LNCAP (cell line): Measurements from ENCODE around the gene HIBADH.

ENCODE experiments used
- TF ChIP-seq, protein P1 (sequence below): fragments of 450-650 bp; IDR thresholded peaks from 2 replicates; pipeline ENCODE4 v1.5.1; 2017; ENCODE audit warnings: mild to moderate bottlenecking

Gene HIBADH

DNA sequence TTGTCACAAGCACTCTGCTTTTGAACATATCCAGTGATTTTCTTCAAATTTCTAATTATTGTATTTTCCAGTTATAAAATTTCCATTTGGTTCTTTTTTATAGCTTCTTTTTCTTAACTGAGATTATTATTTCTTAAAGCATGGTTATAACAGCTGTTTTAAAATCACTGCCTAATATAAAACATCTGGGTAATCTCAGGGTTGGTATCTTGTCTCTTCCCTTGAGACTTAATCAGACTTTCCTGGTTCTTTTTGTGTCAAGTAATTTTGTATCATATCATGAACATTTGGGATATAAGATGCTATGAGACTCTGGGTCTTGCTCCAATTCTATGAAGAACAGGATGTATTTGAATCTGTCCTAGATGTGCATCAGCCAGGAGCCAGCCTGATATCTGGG, 93.6 kb downstream of the HIBADH start:
- TF ChIP-seq, protein P1, sequence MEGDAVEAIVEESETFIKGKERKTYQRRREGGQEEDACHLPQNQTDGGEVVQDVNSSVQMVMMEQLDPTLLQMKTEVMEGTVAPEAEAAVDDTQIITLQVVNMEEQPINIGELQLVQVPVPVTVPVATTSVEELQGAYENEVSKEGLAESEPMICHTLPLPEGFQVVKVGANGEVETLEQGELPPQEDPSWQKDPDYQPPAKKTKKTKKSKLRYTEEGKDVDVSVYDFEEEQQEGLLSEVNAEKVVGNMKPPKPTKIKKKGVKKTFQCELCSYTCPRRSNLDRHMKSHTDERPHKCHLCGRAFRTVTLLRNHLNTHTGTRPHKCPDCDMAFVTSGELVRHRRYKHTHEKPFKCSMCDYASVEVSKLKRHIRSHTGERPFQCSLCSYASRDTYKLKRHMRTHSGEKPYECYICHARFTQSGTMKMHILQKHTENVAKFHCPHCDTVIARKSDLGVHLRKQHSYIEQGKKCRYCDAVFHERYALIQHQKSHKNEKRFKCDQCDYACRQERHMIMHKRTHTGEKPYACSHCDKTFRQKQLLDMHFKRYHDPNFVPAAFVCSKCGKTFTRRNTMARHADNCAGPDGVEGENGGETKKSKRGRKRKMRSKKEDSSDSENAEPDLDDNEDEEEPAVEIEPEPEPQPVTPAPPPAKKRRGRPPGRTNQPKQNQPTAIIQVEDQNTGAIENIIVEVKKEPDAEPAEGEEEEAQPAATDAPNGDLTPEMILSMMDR, result no peak

- TF ChIP-seq, protein P1, result no peak
Measured at GRCh38 chr7:27567266-27567665, 95.4 kb downstream of the HIBADH start.

- TF ChIP-seq, protein P1, result no peak
Measured at GRCh38 chr7:27564881-27565482, 97.7 kb downstream of the HIBADH start.

GRCh38 chr7:27560706-27561235, 101.9 kb downstream of the HIBADH start:
- TF ChIP-seq, protein P1, result no peak

GRCh38 chr7:27555670-27556069, 107.0 kb downstream of the HIBADH start:
- TF ChIP-seq, protein P1, result no peak

GRCh38 chr7:27554826-27555225, 107.9 kb downstream of the HIBADH start:
- TF ChIP-seq, protein P1, result no peak

GRCh38 chr7:27553273-27553672, 109.4 kb downstream of the HIBADH start:
- TF ChIP-seq, protein P1, result no peak
